ENCODE data around the gene SEMA3E.
"Not testable (repeated sequence)": the region's sequence is repeated elsewhere in the genome, so short reads cannot be mapped to it uniquely, and the experiment has no call there.

The SEMA3E gene

DNA sequence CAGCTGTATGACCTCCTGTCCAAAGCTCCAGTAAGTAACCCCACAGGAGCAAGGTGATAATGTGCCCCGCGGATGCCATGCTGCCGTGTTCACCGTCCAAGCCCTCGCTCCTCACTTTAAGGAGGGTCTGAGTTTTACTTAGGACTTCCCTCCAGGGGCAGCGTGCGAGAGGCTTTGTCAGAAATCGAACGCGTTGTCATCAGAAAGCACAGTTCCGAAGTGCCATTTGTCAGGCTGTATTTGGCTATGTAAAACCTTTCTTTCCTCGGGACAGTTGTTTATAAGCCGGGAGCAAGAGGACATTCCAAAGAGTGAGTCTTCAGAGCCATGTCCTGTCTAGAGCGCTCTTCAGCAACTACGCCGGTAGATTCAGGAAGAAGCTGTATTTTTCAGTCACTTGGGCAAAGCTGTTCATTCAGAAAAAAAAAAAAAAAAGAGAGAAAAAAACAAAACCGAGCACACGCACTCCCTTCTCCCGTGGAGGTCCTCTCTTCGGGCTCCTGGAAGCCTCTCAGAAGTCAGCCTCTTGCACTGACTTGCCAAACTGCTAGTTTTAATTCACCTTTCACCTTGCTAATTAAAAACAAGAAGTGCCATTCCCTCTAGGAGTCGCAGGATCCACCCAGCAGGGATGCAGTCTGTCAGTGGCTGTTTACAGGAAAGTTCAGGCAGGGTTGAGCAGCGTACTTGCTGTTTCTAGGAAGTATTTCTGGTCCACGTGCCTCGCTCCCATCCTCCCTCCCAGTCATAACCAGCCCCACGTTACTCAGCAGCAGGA, at the start of gene SEMA3E:
SEMA3E (minus strand) TSS at position 676 of the 778 bp plus-strand sequence.
- DNase-seq (ENCODE audit: low read depth in 2 of 3, low spot score in 1 of 3): no peak

- no peak for DNase-seq (ENCODE audit: low read depth in 2 of 3, low spot score in 1 of 3)
These were observed 49.0 kb upstream of the SEMA3E start for GRCh38 chr7:83697804-83698530.

- DNase-seq (ENCODE audit: low read depth in 2 of 3, low spot score in 1 of 3): no peak
These were observed 47.2 kb upstream of the SEMA3E start for GRCh38 chr7:83696101-83696500.

- DNase-seq (ENCODE audit: low read depth in 2 of 3, low spot score in 1 of 3): no peak
These were observed 46.4 kb upstream of the SEMA3E start for GRCh38 chr7:83695128-83695960.

- DNase-seq (ENCODE audit: low read depth in 2 of 3, low spot score in 1 of 3): no peak
These were observed 44.3 kb upstream of the SEMA3E start for GRCh38 chr7:83693256-83693655.

DNA sequence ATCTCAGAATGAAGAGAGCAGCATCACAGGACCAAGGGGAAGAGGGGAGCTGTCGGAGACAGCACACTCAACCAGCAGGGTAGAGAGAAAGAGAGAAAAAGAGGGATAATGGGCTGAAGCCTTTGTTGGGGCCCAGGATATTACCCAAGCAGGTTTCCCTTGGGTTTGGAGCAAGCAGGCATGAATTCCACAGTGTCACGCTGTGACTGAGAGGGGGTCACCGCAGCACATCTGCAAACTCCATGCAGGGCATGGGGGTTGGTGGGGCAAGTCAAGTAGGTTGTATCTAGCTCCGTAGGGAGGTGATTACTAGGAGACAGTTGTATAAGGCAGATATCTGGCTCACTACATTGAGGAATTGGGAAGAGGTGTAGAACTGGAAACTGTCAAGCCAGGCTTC, 42.2 kb upstream of the SEMA3E start:
- DNase-seq (ENCODE audit: low read depth in 2 of 3, low spot score in 1 of 3): no peak

DNA sequence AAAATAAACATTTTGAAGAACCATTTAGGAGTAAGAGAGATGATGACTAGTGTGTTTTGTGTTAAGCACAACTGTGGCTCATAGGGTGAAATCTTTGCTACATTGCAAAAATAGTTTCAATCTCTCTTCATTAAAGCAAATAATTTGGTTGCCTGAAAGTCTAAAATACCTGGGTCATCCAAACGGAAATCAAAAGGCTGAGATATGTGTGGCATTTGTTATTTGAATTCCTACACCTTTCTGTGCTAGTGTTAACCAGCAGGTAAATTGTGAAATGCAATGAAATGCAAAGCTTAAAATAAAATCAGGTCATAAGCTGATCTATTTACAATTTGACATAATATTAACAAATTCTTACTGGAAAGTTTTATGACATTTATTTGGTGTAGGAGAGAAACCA, 40.9 kb upstream of the SEMA3E start:
- no peak for DNase-seq (ENCODE audit: low read depth in 2 of 3, low spot score in 1 of 3)

DNA sequence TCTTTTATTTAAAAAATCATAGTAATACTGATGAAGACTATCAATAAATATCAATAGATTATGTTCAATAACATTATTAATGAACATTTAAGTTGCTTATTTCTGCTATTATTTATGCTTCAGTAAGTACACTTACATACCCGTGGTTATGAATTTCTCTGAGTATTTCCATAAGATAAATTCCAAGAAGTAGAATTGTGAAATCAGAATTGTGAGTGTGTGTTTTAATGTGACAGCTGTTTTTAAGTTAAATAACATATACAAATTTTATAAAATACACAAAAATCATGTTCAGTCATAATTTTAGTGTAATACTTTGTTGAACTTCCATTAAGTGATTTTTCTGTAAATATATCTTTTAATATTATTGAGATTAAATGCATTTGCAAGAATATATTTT, 37.5 kb upstream of the SEMA3E start:
- no peak for DNase-seq (ENCODE audit: low read depth in 2 of 3, low spot score in 1 of 3)

DNA sequence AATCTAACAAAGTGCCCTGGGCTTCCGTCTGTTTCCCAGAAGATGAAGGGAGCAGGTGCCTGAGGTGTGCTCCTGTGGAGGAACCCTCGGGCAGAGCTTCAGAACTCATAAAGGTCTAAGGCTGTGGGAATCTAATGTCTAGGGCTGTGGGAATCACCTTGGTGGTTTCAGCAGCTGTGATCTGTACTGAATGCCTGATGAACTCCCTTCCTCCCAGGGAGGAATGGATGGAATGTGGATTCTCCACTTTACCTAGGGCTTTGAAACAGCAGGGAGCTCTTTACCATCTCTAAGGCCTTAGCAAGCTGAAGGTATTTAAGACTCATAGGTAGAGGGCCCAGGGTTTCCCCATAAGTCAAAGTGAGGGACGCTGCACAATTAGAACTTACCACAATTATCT, 36.0 kb upstream of the SEMA3E start:
- DNase-seq (ENCODE audit: low read depth in 2 of 3, low spot score in 1 of 3): no peak

GRCh38 chr7:83681200-83681778, 32.4 kb upstream of the SEMA3E start:
- no peak for DNase-seq (ENCODE audit: low read depth in 2 of 3, low spot score in 1 of 3)

DNA sequence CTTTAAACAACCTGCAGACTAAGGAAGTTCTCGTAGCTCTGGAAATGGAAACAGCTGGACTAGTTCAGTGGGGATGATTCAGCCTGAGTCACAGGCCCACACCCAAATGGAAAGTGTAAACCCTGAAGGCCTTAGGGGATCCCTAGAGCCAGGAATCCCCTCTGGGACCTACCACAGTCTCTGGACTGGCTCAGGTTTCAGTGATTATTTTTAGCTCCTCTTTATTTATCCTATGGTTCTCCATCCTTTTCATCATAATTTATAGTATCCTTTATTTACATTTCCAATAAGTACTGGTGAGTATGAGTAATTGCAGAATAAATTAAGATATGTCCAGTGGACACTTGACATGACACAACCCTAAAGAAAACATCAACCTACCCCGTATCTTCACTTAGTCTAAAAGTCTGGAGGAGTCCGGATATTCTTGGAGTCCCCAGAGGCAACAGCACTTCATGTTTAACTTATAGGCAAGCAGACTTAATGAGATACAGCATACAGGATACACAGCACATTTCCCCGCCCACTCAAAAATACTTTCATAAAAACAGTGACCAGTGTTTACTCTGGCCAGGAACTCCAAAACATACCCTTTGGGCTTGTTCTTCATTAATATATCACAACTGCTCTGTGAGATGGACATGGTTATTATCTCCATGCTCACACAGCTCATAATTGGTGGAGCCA, 28.4 kb upstream of the SEMA3E start:
- no peak for DNase-seq (ENCODE audit: low read depth in 2 of 3, low spot score in 1 of 3)

GRCh38 chr7:83673291-83673690, 24.4 kb upstream of the SEMA3E start:
- DNase-seq (ENCODE audit: low read depth in 2 of 3, low spot score in 1 of 3): not testable (repeated sequence)

DNA sequence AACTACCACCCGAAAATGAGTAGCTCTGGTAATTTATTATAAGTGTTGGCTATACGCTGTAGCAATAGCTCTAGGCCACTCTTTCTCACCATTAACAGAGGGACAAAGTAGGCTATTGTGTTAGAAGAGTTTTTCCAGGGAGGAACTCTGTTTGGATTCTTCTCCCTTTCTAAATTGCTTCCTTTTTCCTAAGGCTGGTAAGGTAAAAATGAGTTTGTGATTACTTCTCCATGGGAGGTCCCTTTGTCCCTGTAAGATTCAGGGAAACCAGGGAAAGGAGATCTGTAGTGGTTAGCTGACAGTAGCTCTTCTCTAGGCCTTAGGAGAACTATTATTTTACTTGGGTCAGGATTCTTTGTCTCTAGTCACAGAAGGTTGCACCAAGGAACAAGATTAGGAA, 23.2 kb upstream of the SEMA3E start:
- no peak for DNase-seq (ENCODE audit: low read depth in 2 of 3, low spot score in 1 of 3)

- no peak for DNase-seq (ENCODE audit: low read depth in 2 of 3, low spot score in 1 of 3)
These were observed 14.2 kb upstream of the SEMA3E start for GRCh38 chr7:83663131-83663530.

DNA sequence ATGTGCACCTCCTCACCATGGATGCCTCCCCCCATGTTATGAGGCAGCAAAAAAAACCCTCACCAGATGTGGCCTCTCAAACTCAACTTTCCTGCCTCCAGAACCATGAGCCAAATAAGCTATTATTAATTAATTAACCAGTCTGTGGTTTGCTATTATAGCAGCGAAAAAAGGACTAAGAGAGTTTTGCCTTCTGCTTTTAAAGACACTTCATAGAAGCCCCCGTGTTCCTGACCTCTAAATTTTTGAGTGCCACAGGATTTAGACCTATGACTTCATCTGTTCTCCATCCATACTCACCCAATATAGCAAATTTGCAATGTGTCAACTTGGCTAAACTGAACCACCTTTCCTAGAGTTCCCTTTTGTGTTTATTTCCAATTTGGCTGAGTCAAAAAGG, 9.2 kb upstream of the SEMA3E start:
- DNase-seq (ENCODE audit: low read depth in 2 of 3, low spot score in 1 of 3): no peak

- no peak for DNase-seq (ENCODE audit: low read depth in 2 of 3, low spot score in 1 of 3)
These were observed 7.1 kb upstream of the SEMA3E start for GRCh38 chr7:83655951-83656556.

DNA sequence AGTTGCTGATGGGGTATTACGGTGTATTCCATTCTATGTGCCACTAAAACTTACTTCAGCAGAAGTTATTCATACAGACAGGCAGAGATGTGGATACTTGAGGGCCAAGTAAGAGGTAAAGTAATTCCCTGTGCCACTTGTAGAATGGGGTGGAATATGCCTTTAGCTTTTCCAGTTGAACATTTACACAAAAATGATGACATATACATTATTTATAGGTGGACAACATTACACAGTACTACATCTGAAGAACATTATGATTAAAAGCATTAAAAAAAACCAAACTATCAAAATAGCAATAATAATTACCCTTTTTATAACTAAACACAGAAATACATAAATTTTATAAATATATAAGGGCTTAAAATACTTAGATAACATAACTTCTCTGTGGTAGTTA, 3.5 kb upstream of the SEMA3E start:
- no peak for DNase-seq (ENCODE audit: low read depth in 2 of 3, low spot score in 1 of 3)

GRCh38 chr7:83649701-83650100, 762 bp upstream of the SEMA3E start:
- DNase-seq (ENCODE audit: low read depth in 2 of 3, low spot score in 1 of 3): no peak

DNA sequence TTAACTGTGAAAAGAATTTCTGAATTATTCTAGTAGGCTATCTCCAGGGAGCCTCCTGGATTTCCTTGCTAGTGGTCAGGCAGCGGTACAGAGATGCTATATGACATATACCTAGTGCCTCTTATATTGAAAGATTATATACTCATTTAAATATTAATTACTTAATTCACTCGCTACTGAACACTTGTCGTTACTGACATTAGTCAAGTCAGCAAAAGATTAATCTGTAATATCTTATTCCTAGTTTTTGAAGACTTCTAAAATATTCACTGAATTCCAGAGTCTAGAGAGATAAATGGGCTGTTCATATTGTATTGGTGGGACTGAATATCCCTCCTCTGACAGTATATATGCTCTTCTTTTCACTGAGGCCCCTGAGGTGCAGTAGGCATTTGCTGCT, 2.9 kb downstream of the SEMA3E start:
- no peak for DNase-seq (ENCODE audit: low read depth in 2 of 3, low spot score in 1 of 3)

DNA sequence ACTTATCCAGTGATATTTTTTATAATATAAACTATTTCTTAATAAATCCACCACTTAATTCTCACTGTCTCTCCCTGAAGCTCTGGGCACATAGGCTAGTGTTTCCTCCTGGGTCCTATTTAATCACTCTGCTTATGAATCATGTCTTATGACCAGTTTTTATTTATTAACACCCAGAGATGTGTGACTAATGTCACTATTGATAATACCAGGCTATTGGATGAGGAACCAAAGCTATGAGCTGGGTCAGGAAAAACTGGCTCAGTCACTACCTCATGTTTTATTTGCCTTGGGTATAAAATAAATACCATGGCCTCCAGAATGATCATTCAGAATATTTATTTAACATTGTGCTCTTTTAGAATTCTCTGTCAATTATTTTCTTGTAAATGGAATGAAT, 5.2 kb downstream of the SEMA3E start:
- DNase-seq (ENCODE audit: low read depth in 2 of 3, low spot score in 1 of 3): no peak

Data from stimulated activated CD4-positive, alpha-beta T cell treated with anti-CD3 and anti-CD28 coated beads, Interleukin-12 subunit alpha, Interleukin-12 subunit beta, amount 100 ng/mL, for 48 hours (primary cell).